GM12878 (cell line): ENCODE measurements around the gene STARD5. TPM values are rescaled to one million over a fixed set of nuclear protein-coding genes. Genes with fewer than 3 reads are reported as not detected.
A peak's percentile ranks its signal among the peaks of the same experiment; 100 is the strongest.

Source experiments
- ATAC-seq: fragments of 200-7000 bp; cut with Tn5 transposase; 3 replicates; pipeline ENCODE4 v1.9.1; 2020; ENCODE audit warnings: mild to moderate bottlenecking, moderate library complexity
- BruUV-seq: library from RNA; stranded (reverse); fragments of 400-500 nt; replicated peaks from 2 replicates; lab custom pipeline; 2021; lab: Mats Ljungman, UMichigan
- CTCF ChIA-PET: fragments of 300-600 bp; sonication (Branson Sonifier 250); formaldehyde crosslinking; extraction: SDS; loops from one replicate; lab custom pipeline; 2021; ENCODE audit warnings: inconsistent platforms; lab: Yijun Ruan, JAX
- POLR2A ChIA-PET: fragments of 350-600 bp; formaldehyde crosslinking; extraction: SDS; loops from one replicate; lab custom pipeline; 2021; ENCODE audit warnings: inconsistent platforms; lab: Charles Lee
- RAD21 ChIA-PET: fragments of 300-600 bp; sonication (Branson Sonifier 250); formaldehyde crosslinking; loops from one replicate; lab custom pipeline; 2023; ENCODE audit warnings: antibody characterized with exemption; ENCODE audit not compliant: unreplicated experiment; lab: Charles Lee
- SMC1A ChIA-PET: fragments of 300-600 bp; sonication (Branson Sonifier 250); formaldehyde crosslinking; loops from one replicate; lab custom pipeline; 2023; ENCODE audit not compliant: unreplicated experiment, uncharacterized antibody; lab: Charles Lee
- DNase-seq: peaks from one replicate; pipeline ENCODE4 v3.0.0-alpha.2; 2011; ENCODE audit warnings: low read depth, low spot score
- FAIRE-seq: peaks from 3 replicates; lab custom pipeline; 2011; peaks lifted over from hg19 to GRCh38; lab: Jason Lieb, UNC
- H2AFZ ChIP-seq: 2 replicates; pipeline ENCODE4 v1.6.0; 2011; ENCODE audit warnings: low read depth, low read length, control low read depth; ENCODE audit not compliant: control insufficient read depth
- H3K27ac ChIP-seq: 2 replicates; pipeline ENCODE4 v1.5.1; 2011; ENCODE audit warnings: control low read depth; ENCODE audit not compliant: control insufficient read depth, insufficient read depth
- H3K27me3 ChIP-seq, 2 experiments: replicated peaks in 1 of 2; 2 replicates each; pipeline versions ENCODE4 v1.6.0 to v1.6.1; 2011; ENCODE audit warnings: low read length in 1 of 2; ENCODE audit not compliant: control insufficient read depth in 2 of 2, insufficient read depth in 2 of 2
- H3K36me3 ChIP-seq, 2 experiments: 2 replicates each; pipeline ENCODE4 v1.5.1; 2011; ENCODE audit warnings: low read length in 1 of 2; ENCODE audit not compliant: control insufficient read depth in 2 of 2, insufficient read depth in 2 of 2
- H3K4me1 ChIP-seq: 2 replicates; pipeline ENCODE4 v1.6.1; 2011; ENCODE audit warnings: mild to moderate bottlenecking, low read length, moderate library complexity, mixed read lengths; ENCODE audit not compliant: control insufficient read depth, insufficient read depth
- H3K4me2 ChIP-seq: 2 replicates; pipeline ENCODE4 v1.6.0; 2011; ENCODE audit warnings: control low read depth; ENCODE audit not compliant: control insufficient read depth, insufficient read depth
- H3K4me3 ChIP-seq: fragments of 200-600 bp; sonication (generic); 2 replicates; pipeline ENCODE4 v1.5.1; 2016
- H3K79me2 ChIP-seq: 2 replicates; pipeline ENCODE4 v1.6.0; 2011; ENCODE audit warnings: low read length; ENCODE audit not compliant: control insufficient read depth, insufficient read depth
- H3K9ac ChIP-seq: 2 replicates; pipeline ENCODE4 v1.8.0; 2011; ENCODE audit warnings: low read length, control low read depth, mixed read lengths; ENCODE audit not compliant: control insufficient read depth, insufficient read depth
- H3K9me3 ChIP-seq: replicated peaks from 3 replicates; pipeline ENCODE4 v1.5.1; 2011; ENCODE audit warnings: mild to moderate bottlenecking, low read length; ENCODE audit not compliant: control insufficient read depth, insufficient read depth
- H4K20me1 ChIP-seq: 2 replicates; pipeline ENCODE4 v1.6.0; 2011; ENCODE audit not compliant: control insufficient read depth, insufficient read depth
- CBX3 ChIP-seq: fragments of 200-600 bp; sonication (generic); IDR thresholded peaks from 2 replicates; pipeline ENCODE4 v1.6.1; 2016; ENCODE audit warnings: low read depth, borderline replicate concordance
- FOXK2 ChIP-seq: fragments of 450-650 bp; IDR thresholded peaks from 2 replicates; pipeline ENCODE4 v1.6.1; 2017; ENCODE audit warnings: mild to moderate bottlenecking, moderate library complexity
- HCFC1 ChIP-seq: fragments of 150-350 bp; IDR thresholded peaks from 2 replicates; pipeline ENCODE4 v1.6.1; 2014; ENCODE audit warnings: low read length
- KAT2A ChIP-seq: conservative IDR thresholded peaks from 2 replicates; pipeline ENCODE4 v1.6.1; 2011; ENCODE audit warnings: low read depth, low read length; ENCODE audit not compliant: control insufficient read depth
- MEF2B ChIP-seq: fragments of 450-650 bp; IDR thresholded peaks from 2 replicates; pipeline ENCODE4 v1.6.1; 2018; ENCODE audit warnings: mild to moderate bottlenecking, moderate library complexity; ENCODE audit not compliant: partially characterized antibody, poor library complexity, severe bottlenecking
- MYB ChIP-seq: fragments of 150-350 bp; IDR thresholded peaks from 2 replicates; pipeline ENCODE4 v1.6.1; 2014; ENCODE audit warnings: mild to moderate bottlenecking, low read depth, low read length, borderline replicate concordance
- RCOR1 ChIP-seq: conservative IDR thresholded peaks from 2 replicates; pipeline ENCODE4 v1.6.1; 2012; ENCODE audit warnings: low read depth, low read length, improper control_type of control experiment
- WGBS: methylation state at CpG from one replicate; pipeline ENCODE4 v1.1.6; 2016; ENCODE audit warnings: low lambda C conversion rate; ENCODE audit not compliant: insufficient replicate concordance, insufficient coverage; ENCODE audit errors: missing lambda C conversion rate; 5-methylcytosine and 5-hydroxymethylcytosine counted together
- in situ Hi-C: fragments of 300-500 bp; cut with MboI; formaldehyde crosslinking; loops from 9 replicates; pipeline ENCODE4 v1.14.3; 2018; ENCODE audit warnings: mixed read lengths
- intact Hi-C: fragments of 100-400 bp; cut with micrococcal nuclease; formaldehyde crosslinking; loops from one replicate; pipeline ENCODE4 v1.14.2; 2022; ENCODE audit not compliant: unreplicated experiment
- polyA plus RNA-seq, 11 experiments: library from polyadenylated mRNA; depleted of rRNA in 4 of 11; unstranded in 6 of 11; stranded (reverse) in 5 of 11; fragments of >200 nt; fragmentation: Nextera tagmentation in 4 of 11; fragmentation: Illumina TruSeq in 1 of 11; extraction: Ambion mirVana in 4 of 11; extraction: Trizol in 1 of 11; gene quantifications; 1 replicate in 1 of 11; 2 replicates in 10 of 11; pipeline versions ENCODE4 v1.2.1 to v1.2.3, GENCODE V29; 2011 to 2016; ENCODE audit warnings: inconsistent platforms in 2 of 11, missing spikeins in 2 of 11, low read depth in 1 of 11
- total RNA-seq, 4 experiments: library from RNA; depleted of rRNA in 3 of 4; stranded (reverse); fragments of >200 nt in 3 of 4; fragmentation: Illumina TruSeq in 1 of 4; extraction: Trizol in 1 of 4; gene quantifications; 2 replicates each; pipeline versions ENCODE4 v1.2.1 to v1.2.3, GENCODE V29; 2013 to 2021
- TF ChIP-seq, protein P1 (sequence below): IDR thresholded peaks from 2 replicates; pipeline ENCODE4 v1.6.1; 2011; ENCODE audit warnings: low read depth, low read length, improper control_type of control experiment, borderline replicate concordance
- TF ChIP-seq, protein P2 (sequence below): IDR thresholded peaks from 2 replicates; pipeline ENCODE4 v1.6.1; 2011; ENCODE audit warnings: mild to moderate bottlenecking, low read depth, low read length, moderate library complexity; ENCODE audit not compliant: insufficient replicate concordance
- TF ChIP-seq, protein P3 (sequence below): fragments of 450-650 bp; formaldehyde crosslinking; IDR thresholded peaks from 2 replicates; pipeline ENCODE4 v1.5.0; 2022; ENCODE audit warnings: mild to moderate bottlenecking, missing genetic modification characterization

STARD5 gene
- total and polyA plus RNA-seq, 10 of the 15 experiments (the other 5 are each of a cell fraction or from before 2014, with no cell fraction given) = 2.3 to 9.4 (median 4.7) TPM

DNA sequence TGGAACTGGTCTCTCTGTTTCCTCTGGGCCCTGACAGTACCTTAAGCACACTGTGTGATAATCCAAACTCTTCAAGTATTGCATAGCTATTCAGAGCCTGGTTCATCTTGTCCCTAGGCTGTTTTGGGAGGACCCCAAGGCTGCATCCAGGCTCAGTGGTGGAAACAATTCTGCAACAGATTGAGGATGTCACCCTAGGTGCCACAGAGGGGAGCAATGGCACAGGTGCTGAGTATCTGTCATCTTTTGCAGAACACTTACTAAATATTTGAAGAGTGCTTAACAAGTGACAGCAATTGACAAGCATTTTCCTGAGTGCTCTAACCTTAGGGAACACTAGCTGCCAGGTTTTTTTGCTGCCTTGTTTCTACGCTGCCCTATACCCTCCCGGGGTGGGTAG, 27.8 kb downstream of the STARD5 start:
- ChIA-PET SMC1A (interaction anchor here (1.0 to 9.6 kb wide), 12 partner anchors 10 to 273 kb away, joined by 3 to 109 read pairs (median 5); partner anchors contain the start of gene STARD5), CTCF (interaction anchor here (0.8 to 6.6 kb wide), 14 partner anchors 7 to 105 kb away, joined by 3 to 66 read pairs (median 4); no protein-coding TSS in a partner anchor), RAD21 (interaction anchor here (0.7 to 8.4 kb wide), 5 partner anchors 10 to 28 kb away, joined by 3 to 73 read pairs (median 10); partner anchors contain the start of gene STARD5), POLR2A (interaction anchor here (0.7 to 1.4 kb wide), 4 partner anchors 11 to 28 kb away, joined by 3 to 6 read pairs (median 4); partner anchors contain the start of gene STARD5)
- Histone ChIP-seq H3K79me2 (peaks cover 75% of the 10 kb centered on the region), H3K27me3 (no peaks in the 10 kb centered on the region), H2AFZ (peak overlapping the region; percentile 12), H3K27ac (peak overlapping the region; percentile 99), H3K9ac (peak overlapping the region; percentile 71), H4K20me1 (no peaks in the 10 kb centered on the region), H3K4me2 (peak overlapping the region; percentile 100), H3K4me3 (peak overlapping the region; percentile 49), H3K9me3 (no peaks in the 10 kb centered on the region), H3K4me1 (peaks cover 62% of the 10 kb centered on the region), H3K36me3 (peaks cover 0 to 3% of the 10 kb centered on the region in 2 experiments; a peak in 2 of 4 replicates)
- FAIRE-seq (no peak), DNase-seq (no peak), ATAC-seq (no peak)
- 0% methylated on average over 2 of the region's 2 CpGs for WGBS
- intact Hi-C loops = loop anchor here (10.0 kb wide), 1 partner anchor 749 kb away; the partner anchor contains the start of gene MEX3B
- no TSS peak for BruUV-seq
- TF ChIP-seq KAT2A = no peak
- TF ChIP-seq CBX3 = no peak
- no peak for TF ChIP-seq MYB
- no peak for TF ChIP-seq FOXK2
- no peak for TF ChIP-seq HCFC1
- TF ChIP-seq, protein P1, sequence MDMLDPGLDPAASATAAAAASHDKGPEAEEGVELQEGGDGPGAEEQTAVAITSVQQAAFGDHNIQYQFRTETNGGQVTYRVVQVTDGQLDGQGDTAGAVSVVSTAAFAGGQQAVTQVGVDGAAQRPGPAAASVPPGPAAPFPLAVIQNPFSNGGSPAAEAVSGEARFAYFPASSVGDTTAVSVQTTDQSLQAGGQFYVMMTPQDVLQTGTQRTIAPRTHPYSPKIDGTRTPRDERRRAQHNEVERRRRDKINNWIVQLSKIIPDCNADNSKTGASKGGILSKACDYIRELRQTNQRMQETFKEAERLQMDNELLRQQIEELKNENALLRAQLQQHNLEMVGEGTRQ = no peak
- TF ChIP-seq, protein P2, sequence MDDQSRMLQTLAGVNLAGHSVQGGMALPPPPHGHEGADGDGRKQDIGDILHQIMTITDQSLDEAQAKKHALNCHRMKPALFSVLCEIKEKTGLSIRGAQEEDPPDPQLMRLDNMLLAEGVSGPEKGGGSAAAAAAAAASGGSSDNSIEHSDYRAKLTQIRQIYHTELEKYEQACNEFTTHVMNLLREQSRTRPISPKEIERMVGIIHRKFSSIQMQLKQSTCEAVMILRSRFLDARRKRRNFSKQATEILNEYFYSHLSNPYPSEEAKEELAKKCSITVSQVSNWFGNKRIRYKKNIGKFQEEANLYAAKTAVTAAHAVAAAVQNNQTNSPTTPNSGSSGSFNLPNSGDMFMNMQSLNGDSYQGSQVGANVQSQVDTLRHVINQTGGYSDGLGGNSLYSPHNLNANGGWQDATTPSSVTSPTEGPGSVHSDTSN = no peak
- no peak for TF ChIP-seq MEF2B
- TF ChIP-seq, protein P3, sequence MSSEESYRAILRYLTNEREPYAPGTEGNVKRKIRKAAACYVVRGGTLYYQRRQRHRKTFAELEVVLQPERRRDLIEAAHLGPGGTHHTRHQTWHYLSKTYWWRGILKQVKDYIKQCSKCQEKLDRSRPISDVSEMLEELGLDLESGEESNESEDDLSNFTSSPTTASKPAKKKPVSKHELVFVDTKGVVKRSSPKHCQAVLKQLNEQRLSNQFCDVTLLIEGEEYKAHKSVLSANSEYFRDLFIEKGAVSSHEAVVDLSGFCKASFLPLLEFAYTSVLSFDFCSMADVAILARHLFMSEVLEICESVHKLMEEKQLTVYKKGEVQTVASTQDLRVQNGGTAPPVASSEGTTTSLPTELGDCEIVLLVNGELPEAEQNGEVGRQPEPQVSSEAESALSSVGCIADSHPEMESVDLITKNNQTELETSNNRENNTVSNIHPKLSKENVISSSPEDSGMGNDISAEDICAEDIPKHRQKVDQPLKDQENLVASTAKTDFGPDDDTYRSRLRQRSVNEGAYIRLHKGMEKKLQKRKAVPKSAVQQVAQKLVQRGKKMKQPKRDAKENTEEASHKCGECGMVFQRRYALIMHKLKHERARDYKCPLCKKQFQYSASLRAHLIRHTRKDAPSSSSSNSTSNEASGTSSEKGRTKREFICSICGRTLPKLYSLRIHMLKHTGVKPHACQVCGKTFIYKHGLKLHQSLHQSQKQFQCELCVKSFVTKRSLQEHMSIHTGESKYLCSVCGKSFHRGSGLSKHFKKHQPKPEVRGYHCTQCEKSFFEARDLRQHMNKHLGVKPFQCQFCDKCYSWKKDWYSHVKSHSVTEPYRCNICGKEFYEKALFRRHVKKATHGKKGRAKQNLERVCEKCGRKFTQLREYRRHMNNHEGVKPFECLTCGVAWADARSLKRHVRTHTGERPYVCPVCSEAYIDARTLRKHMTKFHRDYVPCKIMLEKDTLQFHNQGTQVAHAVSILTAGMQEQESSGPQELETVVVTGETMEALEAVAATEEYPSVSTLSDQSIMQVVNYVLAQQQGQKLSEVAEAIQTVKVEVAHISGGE = no peak
- TF ChIP-seq RCOR1 = no peak
- in situ Hi-C loops = loop anchor here (10.0 to 25.0 kb wide), 5 partner anchors 301 to 1916 kb away; partner anchors contain the start of genes HDGFL3 and RPS17
